IPS-15b (cell line): ENCODE data around the gene VPS41.
"Not testable (repeated sequence)": the region's sequence is repeated elsewhere in the genome, so short reads cannot be mapped to it uniquely, and the experiment has no call there.

ENCODE experiments used
- H3K27me3 ChIP-seq: one replicate; pipeline ENCODE4 v1.6.1; 2013; ENCODE audit warnings: low read length; ENCODE audit not compliant: control insufficient read depth, insufficient read depth
- H3K36me3 ChIP-seq: one replicate; pipeline ENCODE4 v1.6.1; 2013; ENCODE audit warnings: low read length; ENCODE audit not compliant: control insufficient read depth, insufficient read depth
- H3K4me1 ChIP-seq: one replicate; pipeline ENCODE4 v1.6.1; 2013; ENCODE audit warnings: mild to moderate bottlenecking, low read length; ENCODE audit not compliant: control insufficient read depth, insufficient read depth
- H3K4me3 ChIP-seq: one replicate; pipeline ENCODE4 v1.5.1; 2013; ENCODE audit warnings: low read depth, low read length
- H3K9ac ChIP-seq: one replicate; pipeline ENCODE4 v1.6.1; 2013; ENCODE audit warnings: low read depth, mild to moderate bottlenecking, low read length
- H3K9me3 ChIP-seq: one replicate; pipeline ENCODE4 v1.6.1; 2013; ENCODE audit warnings: mild to moderate bottlenecking, low read length; ENCODE audit not compliant: control insufficient read depth, insufficient read depth

VPS41 gene

DNA sequence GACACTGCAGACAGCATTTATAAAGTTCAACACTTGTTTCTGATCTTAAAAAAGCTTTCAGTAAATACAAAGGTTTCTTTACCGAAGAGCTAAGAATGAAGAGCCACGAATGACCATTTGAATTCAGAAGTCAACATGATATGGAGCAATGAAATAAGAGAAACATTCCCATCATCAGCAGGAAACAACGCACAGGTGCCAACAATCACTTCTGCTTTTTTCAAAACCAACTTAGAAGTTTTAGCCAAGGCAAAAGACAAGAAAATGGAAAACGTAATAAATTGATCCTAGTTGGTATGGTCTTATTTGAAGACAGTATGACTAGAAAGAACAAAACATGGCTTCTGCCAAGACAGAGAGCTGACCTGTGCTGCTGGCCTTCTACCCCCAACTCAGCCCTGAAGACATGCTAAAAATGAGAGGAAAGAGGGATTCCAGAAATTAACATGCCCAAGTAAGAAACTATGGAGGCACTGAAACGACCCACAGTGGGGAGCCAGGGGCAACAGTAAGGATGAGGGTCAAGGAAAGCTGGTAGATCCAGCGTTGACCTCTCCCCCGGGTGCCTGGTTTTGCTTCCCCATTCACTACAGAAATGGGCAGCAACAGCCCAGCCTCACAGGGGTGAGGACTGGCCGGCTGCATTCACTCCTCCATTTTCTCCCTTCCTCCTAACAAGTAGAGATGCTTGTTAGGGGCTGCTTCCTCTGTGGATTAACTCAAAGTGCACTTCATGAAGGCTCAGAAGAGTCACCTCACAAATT lies 30.1 kb downstream of the VPS41 start:
- no peaks in the 10 kb centered on the region for H3K9me3 ChIP-seq
- H3K4me1 ChIP-seq: no peaks in the 10 kb centered on the region
- no peaks in the 10 kb centered on the region for H3K36me3 ChIP-seq
- no peak overlapping the region for H3K9ac ChIP-seq
- no peaks in the 10 kb centered on the region for H3K27me3 ChIP-seq
- H3K4me3 ChIP-seq: no peak overlapping the region

DNA sequence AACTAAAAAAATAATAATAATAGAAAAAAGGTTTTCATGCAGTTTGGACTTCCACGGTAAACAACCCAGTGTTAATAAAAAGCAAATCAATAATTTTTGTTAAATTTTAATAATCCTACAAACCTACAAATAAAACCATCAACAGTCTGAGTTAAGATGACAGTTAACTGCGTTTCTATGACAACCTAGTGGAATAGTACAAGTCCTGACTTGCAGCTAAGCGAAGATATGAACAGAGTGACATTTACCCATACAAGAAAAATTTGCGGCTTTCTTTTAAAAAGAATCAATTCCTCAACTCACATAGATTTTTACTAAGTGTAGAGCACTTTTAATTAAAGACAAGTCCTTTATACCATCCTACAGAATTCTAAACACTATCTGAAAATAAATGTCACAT lies 35.6 kb downstream of the VPS41 start:
- no peak overlapping the region for H3K9ac ChIP-seq
- H3K27me3 ChIP-seq: no peaks in the 10 kb centered on the region
- no peaks in the 10 kb centered on the region for H3K36me3 ChIP-seq
- no peaks in the 10 kb centered on the region for H3K4me1 ChIP-seq
- H3K9me3 ChIP-seq: no peaks in the 10 kb centered on the region
- H3K4me3 ChIP-seq: no peak overlapping the region

DNA sequence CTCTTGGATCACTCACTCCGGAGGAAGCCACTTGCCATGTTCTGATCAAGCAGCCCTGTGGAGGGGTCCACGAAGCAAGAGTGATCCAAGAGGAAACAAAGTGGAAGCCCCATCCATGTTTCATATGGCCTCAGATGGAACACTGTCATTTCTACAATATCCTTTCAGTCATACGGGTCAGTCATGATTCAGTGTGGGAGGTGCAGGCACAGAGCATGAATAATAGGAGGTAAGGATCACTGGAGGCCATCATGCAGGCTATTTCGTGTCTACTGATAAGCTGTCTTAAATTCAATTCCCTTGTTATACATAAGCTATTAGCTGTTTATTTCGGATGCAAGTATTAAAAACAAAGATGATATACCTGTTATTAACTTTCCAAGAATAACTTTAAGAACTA lies 36.8 kb downstream of the VPS41 start:
- H3K4me3 ChIP-seq: no peak overlapping the region
- H3K27me3 ChIP-seq: no peaks in the 10 kb centered on the region
- H3K9ac ChIP-seq: no peak overlapping the region
- peaks cover 2% of the 10 kb centered on the region for H3K36me3 ChIP-seq
- H3K4me1 ChIP-seq: no peaks in the 10 kb centered on the region
- no peaks in the 10 kb centered on the region for H3K9me3 ChIP-seq

DNA sequence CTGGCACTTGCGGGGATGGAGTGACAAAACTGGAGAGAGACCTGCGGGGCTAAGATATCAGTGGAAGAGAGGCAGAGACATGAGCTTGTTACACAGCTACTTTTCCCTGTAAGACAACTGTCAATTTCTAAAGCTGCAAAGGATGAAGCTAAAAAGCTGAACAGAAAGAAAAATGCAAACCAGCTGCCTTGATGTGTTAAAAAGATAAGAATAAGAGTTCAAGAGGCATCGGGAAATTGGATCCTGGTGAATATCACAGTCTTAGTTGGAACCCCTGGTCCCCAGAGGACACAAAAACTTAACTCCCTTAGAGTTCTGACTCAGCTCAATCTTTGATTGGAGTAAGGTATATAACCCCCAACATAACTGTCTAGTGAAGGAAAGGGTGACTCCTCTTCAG lies 38.8 kb downstream of the VPS41 start:
- Histone ChIP-seq H3K9me3 (no peaks in the 10 kb centered on the region), H3K4me3 (no peak overlapping the region), H3K27me3 (no peaks in the 10 kb centered on the region), H3K9ac (no peak overlapping the region), H3K36me3 (peaks cover 2% of the 10 kb centered on the region), H3K4me1 (no peaks in the 10 kb centered on the region)

DNA sequence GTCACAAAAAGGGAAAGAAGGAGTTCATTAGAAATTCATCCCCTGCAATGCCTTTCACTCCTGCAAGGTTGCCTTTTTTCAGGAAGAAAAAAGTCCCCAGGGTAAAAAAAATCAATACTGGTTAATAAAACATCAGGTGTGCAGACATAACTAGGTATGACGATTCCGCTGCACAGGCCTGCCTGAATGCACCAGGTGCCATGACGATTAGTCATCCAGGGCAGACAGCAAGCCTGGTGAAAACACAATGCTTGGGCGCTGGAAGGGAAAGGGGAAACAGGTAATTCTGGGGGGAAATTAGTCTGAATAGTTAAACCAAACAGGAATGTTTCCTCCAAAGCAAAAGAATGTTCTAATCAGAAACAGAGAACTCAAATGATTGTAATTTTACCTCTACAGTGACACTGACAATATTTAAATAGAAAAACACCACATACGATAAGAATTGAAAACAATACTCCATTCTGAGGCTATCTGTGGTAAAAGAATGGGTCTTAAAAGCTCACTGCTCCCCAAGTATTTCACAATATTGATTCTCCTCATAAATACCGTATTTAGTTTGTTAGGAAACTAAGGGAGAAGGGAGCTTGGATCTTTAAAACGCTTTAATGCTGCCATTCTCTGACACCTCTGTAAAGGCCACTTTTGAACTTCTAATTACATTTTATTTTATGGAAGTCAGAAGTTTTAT lies 45.2 kb downstream of the VPS41 start:
- Histone ChIP-seq H3K27me3 (no peaks in the 10 kb centered on the region), H3K9me3 (no peaks in the 10 kb centered on the region), H3K4me3 (no peak overlapping the region), H3K36me3 (peaks cover 2% of the 10 kb centered on the region), H3K9ac (no peak overlapping the region), H3K4me1 (no peaks in the 10 kb centered on the region)

DNA sequence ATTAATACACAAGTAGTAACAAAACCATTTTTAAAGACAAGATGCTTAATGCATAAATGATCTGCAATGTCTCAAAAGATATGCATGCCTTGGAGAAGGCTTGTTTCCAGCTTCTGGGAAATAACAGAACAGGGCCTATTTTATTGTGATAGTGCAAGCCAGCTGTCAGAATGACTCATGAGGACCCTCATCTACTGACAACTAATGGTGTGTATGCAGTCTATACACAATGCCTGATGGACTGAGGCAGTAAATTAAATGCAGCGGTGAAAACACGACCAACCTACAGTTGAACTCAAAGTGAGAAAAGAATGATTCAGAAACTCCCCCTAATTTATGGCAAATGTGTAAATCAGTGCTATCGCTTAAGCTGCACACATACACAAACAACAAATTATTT lies 46.3 kb downstream of the VPS41 start:
- Histone ChIP-seq H3K36me3 (no peaks in the 10 kb centered on the region), H3K4me3 (no peak overlapping the region), H3K4me1 (no peaks in the 10 kb centered on the region), H3K9ac (no peak overlapping the region), H3K9me3 (no peaks in the 10 kb centered on the region), H3K27me3 (no peaks in the 10 kb centered on the region)

DNA sequence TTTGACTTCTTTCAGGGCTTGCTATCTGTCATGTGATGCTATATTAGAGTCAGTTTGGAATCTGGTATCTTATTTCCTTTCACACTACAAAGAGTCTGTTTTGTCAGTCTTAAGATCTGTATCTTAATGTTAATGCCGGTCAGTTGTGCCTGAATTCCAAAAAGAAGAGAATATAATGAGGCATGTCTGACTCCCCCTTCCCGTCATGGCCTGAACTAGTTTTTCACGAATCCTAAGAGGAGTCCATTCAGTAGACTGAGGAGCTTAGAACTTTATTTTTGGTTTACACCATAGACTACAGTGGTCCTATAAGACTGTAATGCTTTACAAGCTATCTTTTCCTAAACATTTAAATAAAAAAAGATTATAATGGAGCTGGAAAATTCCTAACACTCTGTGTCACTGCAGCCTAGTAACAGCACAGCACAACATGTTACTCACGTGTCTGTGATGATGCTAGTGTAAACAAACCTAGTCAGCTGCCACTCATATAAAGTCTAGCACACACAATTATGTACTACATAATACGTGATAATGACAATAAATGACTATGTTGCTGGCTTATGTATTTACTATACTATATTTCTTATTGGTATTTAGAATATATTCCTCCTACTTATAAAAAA lies 50.6 kb downstream of the VPS41 start:
- H3K9ac ChIP-seq: no peak overlapping the region

DNA sequence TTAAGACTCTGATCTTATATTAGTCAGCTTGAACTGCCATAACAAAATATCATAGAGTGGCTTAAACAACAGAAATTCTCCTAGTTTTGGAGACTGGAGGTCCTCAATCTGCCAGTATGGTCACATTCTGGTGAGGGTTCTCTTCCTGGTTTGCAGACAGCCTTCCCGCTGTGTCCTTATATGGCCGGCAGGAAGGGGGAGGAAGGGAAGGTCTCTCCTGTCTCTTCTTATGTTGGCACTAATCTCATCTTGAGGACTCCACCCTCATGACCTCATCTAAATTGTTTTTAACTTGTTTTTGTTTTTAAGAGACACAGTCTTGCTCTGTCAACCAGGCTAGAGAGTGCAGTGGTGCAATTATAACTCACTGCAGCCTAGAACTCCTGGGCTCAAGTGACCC lies 53.1 kb downstream of the VPS41 start:
- no peak overlapping the region for H3K9ac ChIP-seq
- no peaks in the 10 kb centered on the region for H3K36me3 ChIP-seq
- H3K9me3 ChIP-seq: no peaks in the 10 kb centered on the region
- no peaks in the 10 kb centered on the region for H3K4me1 ChIP-seq
- no peaks in the 10 kb centered on the region for H3K27me3 ChIP-seq
- H3K4me3 ChIP-seq: no peak overlapping the region

More for the DNA sequence above, 50.6 kb downstream of the VPS41 start:
- Histone ChIP-seq H3K9me3 (no peaks in the 10 kb centered on the region), H3K4me1 (no peaks in the 10 kb centered on the region), H3K4me3 (no peak overlapping the region), H3K36me3 (no peaks in the 10 kb centered on the region), H3K27me3 (no peaks in the 10 kb centered on the region)

DNA sequence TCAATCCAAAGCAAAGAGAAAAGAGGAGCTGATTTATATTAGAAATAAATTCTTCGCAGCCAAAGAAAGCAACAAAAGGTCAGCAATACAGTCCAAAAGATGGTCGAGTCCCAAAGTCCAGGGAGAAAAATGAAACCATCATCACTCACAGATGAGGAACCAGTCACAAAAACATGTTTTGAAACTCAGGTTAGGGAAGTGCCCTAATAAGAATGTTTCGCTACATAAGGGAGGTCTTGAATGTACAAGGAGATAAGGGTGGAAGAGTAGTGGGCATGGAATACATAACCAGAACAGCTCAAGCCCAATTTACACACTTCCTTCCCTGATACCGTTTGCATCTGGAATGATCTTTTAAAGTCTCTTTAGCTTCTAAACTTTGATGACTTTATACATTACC lies 53.6 kb downstream of the VPS41 start:
- H3K4me1 ChIP-seq: no peaks in the 10 kb centered on the region

DNA sequence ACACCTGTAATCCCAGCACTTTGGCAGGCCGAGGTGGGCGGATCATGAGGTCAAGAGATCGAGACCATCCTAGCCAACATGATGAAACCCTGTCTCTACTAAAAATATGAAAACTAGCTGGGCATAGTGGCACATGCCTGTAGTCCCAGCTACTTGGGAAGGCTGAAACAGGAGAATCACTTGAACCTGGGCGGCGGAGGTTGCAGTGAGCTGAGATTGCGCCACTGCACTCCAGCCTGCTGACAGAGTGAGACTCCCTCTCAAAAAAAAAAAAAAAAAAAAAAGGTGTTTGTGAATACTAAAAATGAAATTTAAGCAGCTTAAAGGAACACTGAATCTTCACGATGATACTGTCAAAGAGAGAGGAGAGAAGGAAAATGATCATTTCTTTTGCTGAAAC lies 54.0 kb downstream of the VPS41 start:
- H3K4me3 ChIP-seq, H3K27me3 ChIP-seq, H3K9ac ChIP-seq, H3K9me3 ChIP-seq, H3K36me3 ChIP-seq, H3K4me1 ChIP-seq: not testable (repeated sequence)

More for the DNA sequence above, 53.6 kb downstream of the VPS41 start:
- Histone ChIP-seq H3K27me3 (no peaks in the 10 kb centered on the region), H3K36me3 (no peaks in the 10 kb centered on the region), H3K9me3 (no peaks in the 10 kb centered on the region), H3K4me3 (no peak overlapping the region), H3K9ac (no peak overlapping the region)

DNA sequence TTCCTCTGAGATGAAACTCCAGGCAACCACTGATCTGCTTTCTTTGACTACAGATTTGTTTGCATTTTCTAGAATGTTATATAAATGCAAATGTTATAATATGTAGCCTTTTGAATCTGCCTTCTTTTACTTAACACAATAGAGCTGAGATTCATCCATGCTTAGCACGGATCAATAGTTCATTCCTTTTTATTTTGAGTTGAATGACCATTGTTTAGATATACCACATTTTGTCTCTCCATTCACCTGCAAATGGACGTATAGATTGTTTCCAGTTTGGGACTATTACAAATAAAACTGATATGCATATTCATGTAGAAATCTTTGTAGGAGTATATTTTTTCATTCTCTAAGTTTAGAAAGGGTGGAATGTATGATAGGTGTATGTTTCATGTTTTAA lies 57.7 kb downstream of the VPS41 start:
- Histone ChIP-seq H3K9me3 (no peaks in the 10 kb centered on the region), H3K4me1 (no peaks in the 10 kb centered on the region), H3K9ac (no peak overlapping the region), H3K27me3 (no peaks in the 10 kb centered on the region), H3K4me3 (no peak overlapping the region), H3K36me3 (no peaks in the 10 kb centered on the region)

DNA sequence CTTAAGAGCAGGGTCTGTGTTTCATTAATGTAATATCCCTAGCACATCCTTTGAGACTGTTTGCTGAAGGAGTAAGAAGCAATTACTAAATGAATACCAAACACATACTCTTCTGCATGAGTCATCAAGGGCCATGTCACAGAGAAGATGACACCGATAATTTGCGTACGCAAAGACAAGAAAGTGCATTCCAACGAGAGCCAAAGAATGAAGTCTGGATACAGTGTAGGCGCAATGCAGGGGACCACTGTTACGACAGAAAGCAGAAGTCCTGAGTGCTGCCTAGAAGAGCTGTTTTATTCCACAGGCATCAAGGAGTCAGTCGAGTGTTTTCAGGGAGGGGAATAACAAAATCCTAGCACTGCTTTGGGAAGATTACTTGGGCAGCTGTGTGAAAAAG lies 62.7 kb downstream of the VPS41 start:
- Histone ChIP-seq H3K9ac (no peak overlapping the region), H3K27me3 (no peaks in the 10 kb centered on the region), H3K36me3 (no peaks in the 10 kb centered on the region), H3K9me3 (no peaks in the 10 kb centered on the region), H3K4me1 (no peaks in the 10 kb centered on the region), H3K4me3 (no peak overlapping the region)
